AG10803 (cell line): ENCODE results near the gene HMG20A.

Source experiments
- DNase-seq: peaks from one replicate; pipeline ENCODE4 v3.0.0; 2010; ENCODE audit warnings: low read depth
- H3K4me3 ChIP-seq: 2 replicates; pipeline ENCODE4 v1.5.1; 2011; ENCODE audit warnings: mild to moderate bottlenecking, low read length, control low read depth
- TF ChIP-seq, protein P1 (sequence below): conservative IDR thresholded peaks from 2 replicates; pipeline ENCODE4 v1.5.1; 2011; ENCODE audit warnings: mild to moderate bottlenecking, low read length, control low read depth, inconsistent platforms

Gene HMG20A

DNA sequence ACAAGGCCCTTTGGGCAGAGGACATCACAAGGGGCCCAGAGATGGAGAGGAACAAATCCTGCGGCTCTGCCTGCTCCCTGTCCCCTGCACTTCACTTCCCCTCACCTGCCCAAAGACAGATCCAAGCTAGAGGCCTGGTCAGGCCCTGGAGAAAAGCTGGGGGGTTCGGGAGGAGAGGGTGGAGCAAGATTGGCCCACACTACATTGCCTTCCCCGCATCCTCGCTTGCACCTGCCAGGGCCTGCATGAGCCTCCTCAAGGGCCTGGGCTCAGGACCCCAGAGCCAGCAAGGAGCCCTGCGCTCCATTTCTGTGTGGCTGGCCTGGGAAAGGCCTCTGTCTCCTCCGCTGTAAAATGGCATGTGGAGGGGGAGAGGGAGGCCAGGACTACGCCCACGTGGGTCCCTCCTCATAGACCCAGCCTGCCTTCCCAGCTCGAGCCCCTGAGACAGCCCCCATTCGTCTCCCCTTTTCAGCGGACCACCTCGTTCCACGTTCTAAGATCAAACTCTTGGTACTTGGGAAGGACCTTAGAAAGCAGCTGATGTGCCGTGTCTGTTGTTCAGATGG, 106.0 kb downstream of the HMG20A start:
- no peak for DNase-seq
- no peak overlapping the region for H3K4me3 ChIP-seq
- TF ChIP-seq, protein P1, sequence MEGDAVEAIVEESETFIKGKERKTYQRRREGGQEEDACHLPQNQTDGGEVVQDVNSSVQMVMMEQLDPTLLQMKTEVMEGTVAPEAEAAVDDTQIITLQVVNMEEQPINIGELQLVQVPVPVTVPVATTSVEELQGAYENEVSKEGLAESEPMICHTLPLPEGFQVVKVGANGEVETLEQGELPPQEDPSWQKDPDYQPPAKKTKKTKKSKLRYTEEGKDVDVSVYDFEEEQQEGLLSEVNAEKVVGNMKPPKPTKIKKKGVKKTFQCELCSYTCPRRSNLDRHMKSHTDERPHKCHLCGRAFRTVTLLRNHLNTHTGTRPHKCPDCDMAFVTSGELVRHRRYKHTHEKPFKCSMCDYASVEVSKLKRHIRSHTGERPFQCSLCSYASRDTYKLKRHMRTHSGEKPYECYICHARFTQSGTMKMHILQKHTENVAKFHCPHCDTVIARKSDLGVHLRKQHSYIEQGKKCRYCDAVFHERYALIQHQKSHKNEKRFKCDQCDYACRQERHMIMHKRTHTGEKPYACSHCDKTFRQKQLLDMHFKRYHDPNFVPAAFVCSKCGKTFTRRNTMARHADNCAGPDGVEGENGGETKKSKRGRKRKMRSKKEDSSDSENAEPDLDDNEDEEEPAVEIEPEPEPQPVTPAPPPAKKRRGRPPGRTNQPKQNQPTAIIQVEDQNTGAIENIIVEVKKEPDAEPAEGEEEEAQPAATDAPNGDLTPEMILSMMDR = no peak

DNA sequence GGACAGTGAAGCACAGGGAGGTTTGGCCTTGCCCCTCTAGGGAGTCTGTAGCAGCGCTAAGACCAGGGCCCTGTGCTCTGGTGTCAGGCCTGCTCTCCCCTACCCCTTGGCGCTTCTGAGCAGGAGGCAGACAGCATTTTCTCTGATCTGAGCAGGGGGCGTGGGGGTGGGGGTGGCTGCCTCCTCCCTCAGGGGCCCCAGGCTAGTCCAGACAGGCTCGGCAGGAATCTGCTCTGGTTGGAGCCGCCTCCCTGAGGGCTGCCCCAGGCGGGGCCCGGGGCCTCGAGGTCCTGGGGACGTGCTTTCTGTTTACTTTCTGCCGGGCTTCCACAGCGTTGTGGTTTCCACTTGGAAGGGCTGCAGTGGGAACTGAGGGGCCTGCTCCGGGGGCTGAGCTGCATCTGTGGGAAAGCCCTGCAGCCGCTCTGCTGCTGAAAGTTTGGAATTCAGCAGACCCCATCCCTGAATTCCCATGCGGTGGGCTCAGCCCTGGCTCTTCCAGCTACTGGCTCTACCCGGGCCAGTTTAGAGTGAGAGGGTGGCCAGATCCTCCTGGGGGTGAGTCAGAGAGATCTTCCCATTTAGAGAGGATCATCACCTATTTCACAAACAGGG, 106.6 kb downstream of the HMG20A start:
- TF ChIP-seq, protein P1 = no peak
- peak; percentile 50 for DNase-seq
- no peak overlapping the region for H3K4me3 ChIP-seq

DNA sequence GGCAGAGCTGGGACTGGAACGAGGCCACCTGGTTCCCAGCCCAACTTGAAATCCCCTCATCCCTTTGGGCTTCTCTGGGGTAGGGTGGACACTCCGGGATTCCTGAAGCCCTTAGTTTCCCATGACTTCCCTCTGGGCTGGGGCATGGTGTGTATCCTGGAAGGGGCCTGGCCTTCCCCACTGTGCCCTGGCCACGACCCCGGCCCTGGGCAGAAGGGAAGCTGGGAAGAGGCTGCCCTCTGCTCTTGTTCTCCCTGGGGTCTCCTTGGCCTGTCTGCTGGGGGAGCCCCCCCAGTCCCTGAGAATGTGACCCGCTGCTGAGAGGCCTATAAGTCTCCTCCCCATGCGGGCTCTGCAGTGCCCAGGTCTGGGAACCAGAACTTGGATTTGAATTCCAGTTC, 107.1 kb downstream of the HMG20A start:
- TF ChIP-seq, protein P1 = no peak
- no peak overlapping the region for H3K4me3 ChIP-seq
- DNase-seq = no peak

DNA sequence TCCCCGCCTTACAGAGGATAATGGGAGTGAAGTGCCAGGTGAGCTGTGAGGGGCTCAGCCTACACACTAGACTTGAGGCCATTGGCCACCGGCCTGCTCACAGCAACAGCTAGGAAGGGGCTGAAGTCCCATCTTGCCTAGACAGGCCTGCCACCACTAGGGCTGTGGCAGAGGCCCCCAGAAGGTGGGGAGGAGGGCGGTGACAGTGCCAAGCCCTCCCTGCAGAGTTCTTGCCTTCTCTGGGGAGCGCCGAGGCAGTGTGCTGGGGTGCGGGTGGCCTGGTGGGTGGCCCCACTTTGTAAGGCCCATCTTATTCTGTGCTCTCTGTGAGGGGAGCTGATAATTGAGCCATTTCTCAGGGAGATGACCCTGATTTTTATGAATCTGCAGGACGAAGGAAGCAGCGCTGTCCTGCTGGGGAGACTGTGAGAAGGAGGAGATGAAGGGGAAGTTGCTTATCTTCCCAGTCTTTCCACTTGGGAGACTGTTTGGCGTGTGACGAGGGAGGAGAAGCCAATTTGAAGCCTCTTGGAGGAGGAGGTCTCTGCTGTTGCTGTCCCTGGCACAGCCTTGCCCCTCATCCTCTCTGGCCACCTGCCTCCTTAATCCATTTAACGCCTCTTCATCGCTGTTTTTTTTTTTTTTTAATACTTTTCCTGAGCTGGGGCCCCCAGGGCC, 107.7 kb downstream of the HMG20A start:
- TF ChIP-seq, protein P1 = no peak
- DNase-seq = no peak
- no peak overlapping the region for H3K4me3 ChIP-seq

GRCh38 chr15:77528968-77529319, 108.3 kb downstream of the HMG20A start:
- H3K4me3 ChIP-seq = no peak overlapping the region
- TF ChIP-seq, protein P1 = no peak
- no peak for DNase-seq

- no peak for DNase-seq
- TF ChIP-seq, protein P1 = no peak
- no peak overlapping the region for H3K4me3 ChIP-seq
Measured at GRCh38 chr15:77529394-77530159, 108.9 kb downstream of the HMG20A start.
